ENCODE measurements around the gene RAPGEF4. TPM values are rescaled to one million over a fixed set of nuclear protein-coding genes. Genes with fewer than 3 reads are reported as not detected.

RAPGEF4 gene
- total RNA-seq, 6 donors from 2014 or later = 8.3 to 35.2 (median 17.4) TPM

DNA sequence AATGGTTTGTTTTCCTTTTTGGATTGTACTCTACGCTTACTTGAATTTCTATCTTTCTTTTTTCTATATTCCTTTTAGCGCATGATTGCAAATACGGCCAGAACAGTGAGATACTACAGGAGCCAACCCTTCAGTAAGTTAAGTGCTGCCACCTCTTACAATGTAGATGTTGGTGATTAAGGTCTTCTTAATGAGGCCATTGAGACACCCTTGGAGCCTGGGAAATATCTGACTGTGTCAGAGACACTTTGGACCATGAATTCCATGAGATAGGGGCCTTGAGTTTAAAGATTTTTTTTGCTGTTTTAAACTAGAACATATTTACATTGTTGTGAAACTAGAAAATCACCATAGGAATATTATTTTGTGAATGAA lies 312.9 kb downstream of the RAPGEF4 start:
- peak in 1 of 2 donors; percentile 28 for ATAC-seq (ENCODE audit: low FRiP score in 2 of 2)
- Histone ChIP-seq H3K27me3 (no peaks in the 10 kb centered on the region), H3K9me3 (no peaks in the 10 kb centered on the region), H3K27ac (peak overlapping the region; percentile 28 to 66 (median 56)), H3K4me3 (no peak overlapping the region), H3K4me1 (peaks cover 11 to 21% (median 16%) of the 10 kb centered on the region in 4 donors), H3K36me3 (peaks cover 0 to 6% (median 0%) of the 10 kb centered on the region in 4 donors)
- TF ChIP-seq POLR2A (IDR thresholded peaks at IDR 0.05) (no peak), EP300 (IDR thresholded peaks at IDR 0.05) (no peak), POLR2AphosphoS5 (IDR thresholded peaks at IDR 0.05) (no peak), CTCF (IDR thresholded peaks at IDR 0.05) (no peak)
- 90 to 92% methylated on average over 3 of the region's 3 CpGs for WGBS, 2 donors
- no peak for DNase-seq

DNA sequence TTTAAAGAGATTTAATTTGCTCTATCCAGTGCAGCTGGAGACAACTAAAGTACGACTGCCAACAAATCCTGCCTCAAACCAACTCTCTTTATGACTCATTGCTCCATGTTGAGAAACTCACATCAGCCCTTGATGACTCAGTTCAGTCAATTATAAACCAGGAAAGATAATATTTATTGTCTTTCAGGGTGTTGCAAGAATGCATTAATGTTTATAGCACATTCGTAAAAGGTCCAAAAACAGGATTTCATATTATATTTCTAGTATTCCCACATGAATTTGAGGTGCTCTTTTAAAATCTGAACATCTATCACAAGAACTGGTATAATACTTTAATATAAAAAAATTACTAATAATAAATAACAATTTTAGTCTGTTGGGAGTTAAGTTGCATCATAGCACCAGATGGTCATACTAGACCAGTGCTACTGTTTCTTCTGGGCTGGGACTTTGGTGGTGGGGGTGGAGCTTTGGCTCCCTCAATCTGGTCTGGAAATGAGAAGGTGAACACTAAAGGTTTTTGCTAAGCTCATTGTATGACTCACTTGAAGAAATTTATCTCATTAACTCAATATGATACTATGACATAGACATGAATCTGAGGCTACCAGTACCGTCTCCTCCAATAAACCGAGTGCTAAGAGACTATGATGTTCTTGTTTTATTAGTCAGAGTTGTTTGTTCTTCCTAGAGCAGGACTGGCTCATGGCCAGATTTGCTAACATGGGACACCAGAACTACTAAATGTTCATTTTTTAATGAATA lies 313.4 kb downstream of the RAPGEF4 start:
- WGBS, 2 donors = 28 to 35% methylated on average over 4 of the region's 4 CpGs
- H3K4me3 ChIP-seq = no peak overlapping the region
- H3K36me3 ChIP-seq = peaks cover 0 to 6% (median 0%) of the 10 kb centered on the region in 4 donors
- H3K9me3 ChIP-seq = no peaks in the 10 kb centered on the region
- DNase-seq (peak in 1 of 2 donors; percentile 62), ATAC-seq (ENCODE audit: low FRiP score in 2 of 2) (peak; percentile 86 to 97)
- peak overlapping the region; percentile 37 to 66 (median 56) for H3K27ac ChIP-seq
- peaks cover 11 to 23% (median 18%) of the 10 kb centered on the region in 4 donors for H3K4me1 ChIP-seq
- TF ChIP-seq POLR2AphosphoS5 (IDR thresholded peaks at IDR 0.05) (peak in 1 of 2 donors; percentile 40), EP300 (IDR thresholded peaks at IDR 0.05) (peak in 1 of 4 donors; percentile 83), POLR2A (IDR thresholded peaks at IDR 0.05) (no peak), CTCF (IDR thresholded peaks at IDR 0.05) (no peak)
- H3K27me3 ChIP-seq = no peaks in the 10 kb centered on the region

DNA sequence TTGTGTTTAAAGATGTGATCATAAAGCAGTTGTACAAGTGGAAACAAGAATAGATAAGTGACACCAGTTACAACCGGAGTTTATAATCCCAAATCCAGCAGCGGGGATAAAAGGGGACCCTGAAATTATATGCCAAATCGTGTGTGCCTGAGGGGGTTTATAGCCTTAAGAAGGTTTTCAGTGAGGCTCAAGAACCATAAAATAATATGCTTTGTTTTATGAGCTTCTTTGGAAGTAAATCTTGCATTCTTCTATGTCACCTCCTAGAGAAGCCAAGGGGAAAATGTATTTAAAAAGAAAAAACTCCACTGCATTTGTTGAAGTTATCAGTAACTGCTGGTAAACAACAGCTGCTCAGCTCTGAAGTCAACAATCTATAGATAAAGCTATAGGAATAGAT lies 314.2 kb downstream of the RAPGEF4 start:
- no peaks in the 10 kb centered on the region for H3K9me3 ChIP-seq
- H3K27ac ChIP-seq = peak overlapping the region; percentile 37 to 63 (median 56)
- TF ChIP-seq POLR2A (IDR thresholded peaks at IDR 0.05) (no peak), EP300 (IDR thresholded peaks at IDR 0.05) (no peak), CTCF (IDR thresholded peaks at IDR 0.05) (no peak), POLR2AphosphoS5 (IDR thresholded peaks at IDR 0.05) (no peak)
- H3K27me3 ChIP-seq = no peaks in the 10 kb centered on the region
- H3K4me1 ChIP-seq = peaks cover 11 to 23% (median 18%) of the 10 kb centered on the region in 4 donors
- no peak overlapping the region for H3K4me3 ChIP-seq
- WGBS, 2 donors = 93 to 97% methylated on average over 3 of the region's 3 CpGs
- DNase-seq (no peak), ATAC-seq (ENCODE audit: low FRiP score in 2 of 2) (no peak)
- peaks cover 0 to 6% (median 0%) of the 10 kb centered on the region in 4 donors for H3K36me3 ChIP-seq

DNA sequence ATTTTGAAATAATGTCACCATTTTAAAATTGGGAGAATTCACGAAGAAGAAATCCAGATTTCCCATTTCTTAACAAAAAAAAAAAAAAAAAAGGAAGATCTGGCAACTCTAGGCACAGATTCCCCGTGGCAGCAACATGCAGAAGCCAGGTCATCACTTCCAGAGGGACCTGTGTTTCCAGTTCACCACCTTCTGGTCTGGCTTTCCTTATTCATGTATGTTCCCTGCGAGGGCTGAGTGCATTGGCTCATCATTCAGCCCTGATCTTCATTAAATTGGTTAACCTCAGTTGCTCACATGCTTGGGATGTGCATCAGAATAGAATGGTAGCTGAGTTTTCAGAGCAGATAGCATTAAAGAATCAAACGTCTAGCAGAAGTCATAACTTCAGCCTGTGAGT lies 315.0 kb downstream of the RAPGEF4 start:
- 86% methylated on average over 4 of the region's 4 CpGs for WGBS, 2 donors
- no peak for ATAC-seq (ENCODE audit: low FRiP score in 2 of 2)
- Histone ChIP-seq H3K27me3 (no peaks in the 10 kb centered on the region), H3K4me3 (no peak overlapping the region), H3K4me1 (peaks cover 11 to 23% (median 18%) of the 10 kb centered on the region in 4 donors), H3K27ac (no peak overlapping the region), H3K36me3 (peaks cover 0 to 6% (median 0%) of the 10 kb centered on the region in 4 donors), H3K9me3 (no peaks in the 10 kb centered on the region)
- no peak for DNase-seq
- no peak for TF ChIP-seq POLR2A (IDR thresholded peaks at IDR 0.05)
- TF ChIP-seq EP300 (IDR thresholded peaks at IDR 0.05) = no peak
- TF ChIP-seq CTCF (IDR thresholded peaks at IDR 0.05) = no peak
- no peak for TF ChIP-seq POLR2AphosphoS5 (IDR thresholded peaks at IDR 0.05)
